SU-DHL-6 (cell line): ENCODE measurements around the gene STAC.

Source experiments
- CTCF ChIP-seq: fragments of 200-600 bp; sonication (generic); IDR thresholded peaks from one replicate; pipeline ENCODE4 v1.5.1; 2017; ENCODE audit warnings: antibody characterized with exemption, mild to moderate bottlenecking, low read length, moderate library complexity; ENCODE audit not compliant: insufficient read depth, poor library complexity, severe bottlenecking
- EZH2phosphoT487 ChIP-seq: fragments of 200-600 bp; sonication (generic), shearing (Covaris generic); conservative IDR thresholded peaks from 2 replicates; pipeline ENCODE4 v1.6.1; 2018; ENCODE audit warnings: mild to moderate bottlenecking, antibody characterized with exemption, low read length, moderate library complexity, mixed read lengths

GRCh38 chr3:36494461-36495109, 114.3 kb downstream of the STAC start:
- TF ChIP-seq CTCF, result no peak
- no peak for TF ChIP-seq EZH2phosphoT487
